ENCODE measurements around the gene SH3PXD2B. TPM values are rescaled to one million over a fixed set of nuclear protein-coding genes. Genes with fewer than 3 reads are reported as not detected.

Gene SH3PXD2B
- total and polyA plus RNA-seq, 10 of the 15 experiments (the other 5 are each of a cell fraction or from before 2014, with no cell fraction given) = 0.05 to 1.6 (median 0.57) TPM

DNA sequence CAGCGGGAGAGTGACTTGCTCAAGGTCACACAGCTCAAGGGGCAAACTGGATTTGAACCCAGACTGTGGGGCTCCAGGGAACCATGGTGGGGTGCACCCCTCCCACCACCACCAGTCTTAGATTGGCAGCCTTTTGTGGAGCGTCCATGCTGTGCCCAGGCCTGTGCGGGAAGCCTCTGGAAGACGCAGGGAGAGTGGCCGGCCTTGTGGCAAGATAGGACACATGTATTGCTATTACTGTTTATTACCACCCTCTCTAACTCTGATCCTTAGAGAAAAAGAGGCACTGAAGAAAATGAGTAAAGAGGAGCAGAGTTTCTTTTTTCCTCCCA, 25.4 kb upstream of the SH3PXD2B start:
- CTCF ChIA-PET = interaction anchor here (0.9 to 3.5 kb wide), 2 partner anchors 206 to 217 kb away, joined by 3 to 21 read pairs; no protein-coding TSS in a partner anchor
- in situ Hi-C loops (cut with MboI) (loop anchor here (5.0 to 10.0 kb wide), 2 partner anchors 218 to 445 kb away; no protein-coding TSS in a partner anchor), intact Hi-C loops (cut with micrococcal nuclease; ENCODE audit: unreplicated experiment) (loop anchor here (1.0 to 5.0 kb wide), 2 partner anchors 218 to 453 kb away; no protein-coding TSS in a partner anchor)
- H3K4me1 ChIP-seq (ENCODE audit: control insufficient read depth, insufficient read depth, low read length) = no peaks in the 10 kb centered on the region
- no peak overlapping the region for H2AFZ ChIP-seq (ENCODE audit: control insufficient read depth, low read depth, low read length)
- no peak overlapping the region for H3K4me2 ChIP-seq (ENCODE audit: control insufficient read depth, insufficient read depth)
- WGBS (ENCODE audit: insufficient coverage, insufficient replicate concordance, low lambda C conversion rate, missing lambda C conversion rate) = 77% methylated on average over 5 of the region's 5 CpGs
- FAIRE-seq = no peak
- H3K9me3 ChIP-seq (replicated peaks; ENCODE audit: control insufficient read depth, insufficient read depth, low read length) = no peaks in the 10 kb centered on the region; the same call in 2 of the 3 replicates
- H4K20me1 ChIP-seq (ENCODE audit: control insufficient read depth, insufficient read depth) = no peaks in the 10 kb centered on the region
- SMC1A ChIA-PET (ENCODE audit: uncharacterized antibody, unreplicated experiment) = no interaction called here
- no peak overlapping the region for H3K4me3 ChIP-seq
- H3K9ac ChIP-seq (ENCODE audit: control insufficient read depth, insufficient read depth, low read length) = no peak overlapping the region
- no peak for ATAC-seq
- no TSS peak for BruUV-seq (replicated peaks)
- DNase-seq (ENCODE audit: low read depth, low spot score) = no peak
- TF ChIP-seq BMI1 (IDR thresholded peaks at IDR 0.05; ENCODE audit: borderline replicate concordance) = no peak
- TF ChIP-seq SPI1 (IDR thresholded peaks at IDR 0.05; ENCODE audit: borderline replicate concordance, insufficient read depth, low read depth, low read length) = no peak
- no peak for TF ChIP-seq CHD4 (IDR thresholded peaks at IDR 0.05)
- no peak for TF ChIP-seq RAD21 (IDR thresholded peaks at IDR 0.05; ENCODE audit: insufficient read depth, low read depth, low read length)
- TF ChIP-seq NFYA (IDR thresholded peaks at IDR 0.05; ENCODE audit: borderline replicate concordance, low read depth, low read length) = no peak
- no peak for TF ChIP-seq CHD2 (IDR thresholded peaks at IDR 0.05; ENCODE audit: borderline replicate concordance, low read depth, low read length)
- TF ChIP-seq, protein P1, sequence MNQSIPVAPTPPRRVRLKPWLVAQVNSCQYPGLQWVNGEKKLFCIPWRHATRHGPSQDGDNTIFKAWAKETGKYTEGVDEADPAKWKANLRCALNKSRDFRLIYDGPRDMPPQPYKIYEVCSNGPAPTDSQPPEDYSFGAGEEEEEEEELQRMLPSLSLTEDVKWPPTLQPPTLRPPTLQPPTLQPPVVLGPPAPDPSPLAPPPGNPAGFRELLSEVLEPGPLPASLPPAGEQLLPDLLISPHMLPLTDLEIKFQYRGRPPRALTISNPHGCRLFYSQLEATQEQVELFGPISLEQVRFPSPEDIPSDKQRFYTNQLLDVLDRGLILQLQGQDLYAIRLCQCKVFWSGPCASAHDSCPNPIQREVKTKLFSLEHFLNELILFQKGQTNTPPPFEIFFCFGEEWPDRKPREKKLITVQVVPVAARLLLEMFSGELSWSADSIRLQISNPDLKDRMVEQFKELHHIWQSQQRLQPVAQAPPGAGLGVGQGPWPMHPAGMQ (IDR thresholded peaks at IDR 0.05; ENCODE audit: borderline replicate concordance) = no peak
- TF ChIP-seq, protein P2, sequence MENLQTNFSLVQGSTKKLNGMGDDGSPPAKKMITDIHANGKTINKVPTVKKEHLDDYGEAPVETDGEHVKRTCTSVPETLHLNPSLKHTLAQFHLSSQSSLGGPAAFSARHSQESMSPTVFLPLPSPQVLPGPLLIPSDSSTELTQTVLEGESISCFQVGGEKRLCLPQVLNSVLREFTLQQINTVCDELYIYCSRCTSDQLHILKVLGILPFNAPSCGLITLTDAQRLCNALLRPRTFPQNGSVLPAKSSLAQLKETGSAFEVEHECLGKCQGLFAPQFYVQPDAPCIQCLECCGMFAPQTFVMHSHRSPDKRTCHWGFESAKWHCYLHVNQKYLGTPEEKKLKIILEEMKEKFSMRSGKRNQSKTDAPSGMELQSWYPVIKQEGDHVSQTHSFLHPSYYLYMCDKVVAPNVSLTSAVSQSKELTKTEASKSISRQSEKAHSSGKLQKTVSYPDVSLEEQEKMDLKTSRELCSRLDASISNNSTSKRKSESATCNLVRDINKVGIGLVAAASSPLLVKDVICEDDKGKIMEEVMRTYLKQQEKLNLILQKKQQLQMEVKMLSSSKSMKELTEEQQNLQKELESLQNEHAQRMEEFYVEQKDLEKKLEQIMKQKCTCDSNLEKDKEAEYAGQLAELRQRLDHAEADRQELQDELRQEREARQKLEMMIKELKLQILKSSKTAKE (IDR thresholded peaks at IDR 0.05; ENCODE audit: low read depth, poor library complexity, severe bottlenecking) = no peak
- no peak for TF ChIP-seq WRNIP1 (IDR thresholded peaks at IDR 0.05; ENCODE audit: borderline replicate concordance, low read depth, low read length)
- POLR2A ChIA-PET = no interaction called here
- H3K79me2 ChIP-seq (ENCODE audit: control insufficient read depth, insufficient read depth, low read length) = no peaks in the 10 kb centered on the region
- no peaks in the 10 kb centered on the region for H3K36me3 ChIP-seq (ENCODE audit: control insufficient read depth in 2 of 2, insufficient read depth in 2 of 2, low read length in 1 of 2)
- no peak overlapping the region for H3K27ac ChIP-seq (ENCODE audit: control insufficient read depth, insufficient read depth)
- no peaks in the 10 kb centered on the region for H3K27me3 ChIP-seq (replicated peaks in 1 of 2; ENCODE audit: control insufficient read depth in 2 of 2, insufficient read depth in 2 of 2, low read length in 1 of 2)
- RAD21 ChIA-PET (ENCODE audit: unreplicated experiment) = interaction anchor here (0.6 to 0.9 kb wide), 2 partner anchors 217 to 248 kb away, joined by 3 read pairs; no protein-coding TSS in a partner anchor

All from GM12878 (cell line).